Globus pallidus (tissue), 1 donor: ENCODE data around the gene SUSD1.
"Not testable (repeated sequence)": the region's sequence is repeated elsewhere in the genome, so short reads cannot be mapped to it uniquely, and the experiment has no call there.

Experiments
- DNase-seq: peaks from one replicate; pipeline ENCODE4 v3.0.0-alpha.2; 2015; ENCODE audit warnings: low spot score

Gene SUSD1

DNA sequence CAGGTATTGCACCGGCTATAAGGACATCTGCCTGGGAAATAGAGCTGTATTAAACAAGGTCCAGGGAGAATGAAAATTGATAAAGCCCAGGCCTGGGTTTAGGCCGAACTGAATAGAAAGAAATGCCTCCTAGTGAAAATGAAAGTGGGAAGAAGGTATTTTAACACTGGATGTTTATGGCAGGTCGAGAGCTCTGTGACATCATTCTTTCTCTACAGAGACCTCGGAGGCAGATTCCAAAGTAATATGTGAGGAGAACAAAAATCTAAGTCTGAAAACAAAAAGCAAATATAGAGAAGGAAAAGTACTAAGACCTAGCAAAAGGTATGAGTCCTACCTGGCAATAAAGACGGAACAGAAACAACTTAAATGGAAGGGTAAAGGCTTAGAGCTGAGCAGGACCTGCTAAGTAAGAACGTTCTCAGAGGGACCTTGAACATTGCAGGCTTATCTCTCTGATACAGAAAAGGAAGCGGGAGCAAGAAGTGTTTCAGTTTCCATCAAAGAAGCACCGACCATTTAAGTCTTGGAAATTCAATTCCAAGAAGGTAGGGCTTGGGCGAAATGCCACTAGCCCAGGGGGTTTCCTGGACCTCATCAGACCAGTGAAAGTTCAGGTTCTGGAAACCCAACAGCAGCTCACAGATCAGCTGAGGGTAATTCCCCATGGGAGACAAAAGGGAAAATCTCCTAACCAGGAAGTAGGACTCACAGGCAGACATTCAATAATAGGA is 80.0 kb downstream of the SUSD1 start:
- no peak for DNase-seq

DNA sequence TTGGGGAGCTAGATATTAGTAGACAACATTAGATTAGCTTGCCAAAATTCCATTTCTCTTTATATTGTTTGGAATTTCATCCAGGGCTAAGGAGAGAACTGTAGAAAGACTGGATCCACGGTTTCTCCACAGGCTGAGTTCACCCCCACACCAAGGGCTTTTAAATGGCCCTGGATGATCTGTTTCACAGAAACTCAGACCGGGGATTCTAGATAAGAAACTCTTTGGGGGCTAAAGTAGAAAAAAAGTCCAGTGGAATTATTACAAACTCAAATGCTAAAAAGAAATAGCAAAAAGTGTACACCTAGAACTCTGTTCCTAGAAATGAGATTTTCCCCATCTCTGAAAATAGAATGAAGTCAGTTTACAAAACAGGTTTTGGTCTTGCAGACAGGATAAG is 80.9 kb downstream of the SUSD1 start:
- no peak for DNase-seq

DNA sequence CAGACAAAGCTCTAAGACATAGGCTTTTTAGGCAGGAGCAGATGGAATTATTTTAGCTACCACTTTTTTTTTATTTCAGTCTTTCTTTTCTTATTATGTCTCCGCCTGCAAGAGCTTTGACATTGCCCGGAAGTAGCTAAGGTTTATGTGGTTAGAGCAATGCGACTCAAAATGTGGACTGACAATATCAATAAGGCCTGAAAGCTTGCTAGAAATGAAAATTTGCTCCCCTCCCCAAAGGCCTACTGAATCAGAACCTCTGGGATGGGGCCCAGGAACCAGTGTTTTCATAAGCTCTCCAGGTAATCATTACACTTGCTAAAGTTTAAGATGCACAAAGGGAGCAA is 81.3 kb downstream of the SUSD1 start:
- no peak for DNase-seq

DNA sequence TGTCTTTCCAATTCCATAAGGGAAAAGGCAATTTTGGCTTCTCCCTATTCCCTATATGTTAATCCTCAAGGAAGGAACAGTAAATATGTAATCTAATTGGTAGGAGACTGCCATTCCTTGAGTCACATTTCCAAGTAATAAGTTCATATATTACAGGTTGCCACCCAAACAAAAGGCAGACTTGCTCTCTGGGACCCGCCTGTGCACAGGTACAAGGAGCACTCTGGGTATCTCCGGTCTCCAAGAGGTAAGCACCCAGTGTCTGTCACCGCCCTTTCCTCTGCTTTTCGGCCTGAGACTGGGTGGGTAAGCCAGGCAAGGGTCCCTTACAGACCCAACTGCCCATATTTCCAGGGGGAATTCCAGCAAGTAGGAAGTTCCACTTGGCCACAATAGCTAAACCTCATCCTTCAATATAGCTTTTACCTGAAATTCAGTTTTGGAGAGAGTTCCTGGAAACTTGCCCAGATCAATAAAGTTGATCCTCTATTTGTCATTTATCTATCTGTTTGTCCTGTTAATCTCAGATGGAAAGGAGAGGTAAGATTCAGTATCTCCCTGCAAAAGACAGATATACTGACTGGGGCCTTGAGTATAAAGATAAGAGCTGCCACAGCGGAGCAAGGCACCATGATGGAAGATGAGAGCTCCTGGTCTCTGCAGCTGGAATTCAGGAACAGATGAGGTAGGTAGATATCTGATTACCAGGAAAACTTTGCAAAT is 81.8 kb downstream of the SUSD1 start:
- DNase-seq = no peak

DNA sequence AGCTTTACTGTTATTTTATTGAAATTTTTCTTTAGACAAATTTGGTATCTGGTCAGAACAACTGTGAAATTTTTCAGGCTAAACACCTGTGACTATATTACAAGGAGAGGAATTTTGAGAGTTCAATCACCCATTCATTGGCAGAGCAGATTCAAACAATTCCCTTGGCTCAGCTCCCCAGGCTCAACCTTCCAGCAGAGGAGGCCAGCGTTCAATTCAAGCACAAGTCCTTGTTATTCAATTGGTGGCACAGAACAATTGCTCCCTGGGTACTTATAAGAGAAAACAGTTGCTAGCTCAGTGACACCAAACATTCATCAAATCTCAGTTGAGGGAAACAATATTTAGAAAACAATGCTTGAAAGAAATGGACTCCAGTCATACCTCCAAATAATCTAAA is 83.3 kb downstream of the SUSD1 start:
- DNase-seq = peak; percentile 57

DNA sequence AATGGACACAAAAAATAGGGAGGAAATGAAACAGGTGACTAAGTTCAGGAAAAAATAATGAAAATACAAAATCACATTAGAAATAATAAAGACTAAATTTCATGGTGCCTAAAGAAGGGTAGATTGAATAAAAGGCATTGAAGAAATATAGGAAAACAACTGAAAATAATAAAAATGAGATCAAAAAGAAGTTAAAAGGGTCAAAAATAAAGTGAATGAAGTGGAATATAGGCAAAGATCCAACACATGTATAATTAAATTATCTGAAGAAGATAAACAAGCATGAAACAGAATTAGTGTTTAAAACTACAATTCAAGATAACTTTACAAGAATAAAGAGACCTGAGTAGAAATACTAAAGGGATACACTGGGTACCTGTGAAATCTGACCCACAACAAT is 87.6 kb downstream of the SUSD1 start:
- no peak for DNase-seq

DNA sequence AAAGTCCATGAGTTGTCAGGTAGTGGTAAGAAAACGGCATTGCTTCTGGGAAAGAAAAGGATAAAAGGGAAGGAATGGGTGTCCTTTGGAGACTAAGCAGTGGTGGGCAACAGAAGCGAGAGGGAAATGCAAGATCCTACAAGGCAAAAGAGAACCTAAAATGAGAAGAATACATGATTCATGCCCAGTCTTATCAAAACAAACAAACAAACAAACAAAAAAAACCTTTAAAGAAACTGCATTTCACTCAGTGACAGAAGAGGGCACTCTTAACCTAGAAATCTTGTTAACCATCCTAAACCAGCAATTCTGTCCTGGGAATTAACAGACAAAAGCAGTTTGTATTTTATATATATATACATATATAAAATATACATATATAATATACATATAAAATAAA is 88.5 kb downstream of the SUSD1 start:
- DNase-seq = peak; percentile 27

DNA sequence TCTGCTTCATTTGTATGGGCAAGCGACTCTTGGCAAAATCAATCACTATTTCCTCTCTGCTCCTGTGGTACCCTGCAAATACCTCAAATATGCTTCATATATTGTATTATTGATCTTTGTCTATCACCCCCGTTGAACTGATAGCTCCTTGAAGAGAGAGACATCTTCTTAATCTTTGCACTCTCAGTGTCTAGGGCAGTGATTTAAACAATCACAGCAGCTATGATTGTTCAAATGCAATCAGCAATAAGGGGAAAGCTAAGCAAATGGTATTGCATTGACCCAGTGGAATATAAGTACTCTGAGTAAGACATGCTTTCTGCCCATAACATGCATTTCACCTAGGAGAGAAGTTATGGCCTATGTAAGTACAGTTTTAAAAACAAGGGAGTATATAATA is 90.2 kb downstream of the SUSD1 start:
- no peak for DNase-seq

DNA sequence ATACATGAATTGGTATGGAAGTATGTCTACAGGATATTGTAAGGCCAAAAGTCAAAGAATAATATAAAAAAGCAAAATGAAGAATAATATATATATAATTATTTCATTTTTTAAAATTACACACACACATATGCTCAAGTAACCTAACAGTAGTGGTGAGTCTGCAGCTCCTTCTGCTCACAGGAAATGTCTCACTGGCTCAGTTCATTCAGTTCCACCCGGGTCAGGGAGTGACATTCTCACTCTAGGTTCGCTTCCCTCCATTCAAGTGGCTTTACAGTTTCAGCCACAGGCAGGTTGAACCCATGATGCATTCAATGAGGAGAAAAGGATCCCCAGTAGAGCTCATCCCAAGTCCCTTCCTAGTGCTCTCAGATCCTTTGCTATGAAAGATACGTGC is 90.8 kb downstream of the SUSD1 start:
- no peak for DNase-seq

DNA sequence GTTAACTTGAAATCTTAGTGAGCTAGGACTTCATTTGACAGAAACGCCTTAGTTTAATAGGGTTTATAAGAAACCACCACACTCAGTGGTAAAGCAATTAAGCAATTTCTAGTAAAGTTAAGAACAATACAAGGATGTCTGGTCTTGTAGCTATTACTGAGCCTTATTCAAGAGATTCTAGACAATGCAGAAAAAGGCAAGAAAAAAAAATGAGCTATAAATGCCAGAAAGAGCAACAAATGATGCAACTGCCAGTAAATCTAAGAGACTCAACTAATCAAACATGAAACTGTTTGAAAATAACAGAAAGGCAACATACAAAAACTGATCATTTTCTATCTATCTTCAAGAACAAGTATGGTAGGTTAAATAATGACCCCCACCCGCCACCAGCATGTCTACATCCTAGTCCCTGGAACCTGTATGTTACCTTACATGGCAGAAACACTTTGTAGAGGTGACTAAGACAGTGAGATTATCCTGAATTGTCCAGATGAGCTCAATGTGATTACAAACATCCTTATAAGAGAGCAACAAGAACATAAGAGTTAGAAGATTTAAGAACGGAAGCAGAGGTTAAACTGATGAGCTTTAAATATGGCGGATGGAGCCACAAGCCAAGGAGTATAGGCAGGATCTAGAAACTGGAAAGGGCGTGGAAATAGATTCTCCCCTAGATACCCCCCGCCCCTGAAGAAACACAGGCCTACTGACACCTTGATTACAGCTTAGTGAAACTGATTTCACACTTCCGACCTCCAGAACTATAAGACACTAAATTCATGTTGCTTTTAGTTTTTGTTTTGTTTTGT is 93.0 kb downstream of the SUSD1 start:
- DNase-seq = no peak

DNA sequence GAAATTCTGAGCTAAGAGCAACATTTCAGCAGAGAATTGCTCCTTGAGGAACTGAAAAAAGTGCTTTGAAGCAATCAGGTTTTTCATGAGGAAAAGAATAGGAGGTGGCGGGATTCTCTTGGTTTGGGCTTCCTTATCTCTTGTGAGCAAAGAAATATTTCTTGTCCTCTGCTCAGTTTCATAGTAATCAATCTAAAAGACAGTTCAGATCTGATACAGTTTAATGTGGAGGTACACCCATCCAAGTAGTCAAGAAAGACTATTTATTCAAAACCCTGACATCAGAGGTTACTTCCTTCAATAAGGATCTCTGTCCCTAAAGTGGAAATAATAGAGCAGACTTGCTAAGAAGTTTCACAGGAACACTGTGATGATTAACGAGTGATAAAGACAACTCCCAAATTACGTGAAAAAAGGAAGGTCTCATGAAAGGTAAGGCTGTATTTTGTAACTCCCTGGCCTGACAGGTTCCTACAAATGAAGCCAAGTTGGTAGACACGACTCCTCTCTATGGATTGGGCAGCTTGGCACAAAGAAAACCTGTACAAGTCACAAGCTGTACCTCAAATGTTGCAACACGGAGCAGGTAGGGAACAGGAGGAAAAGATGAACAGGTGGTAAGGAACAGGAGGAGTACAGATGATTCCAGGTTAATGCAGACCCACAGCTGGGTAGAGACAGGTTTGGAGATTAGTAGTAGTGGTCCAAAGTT is 94.1 kb downstream of the SUSD1 start:
- no peak for DNase-seq

DNA sequence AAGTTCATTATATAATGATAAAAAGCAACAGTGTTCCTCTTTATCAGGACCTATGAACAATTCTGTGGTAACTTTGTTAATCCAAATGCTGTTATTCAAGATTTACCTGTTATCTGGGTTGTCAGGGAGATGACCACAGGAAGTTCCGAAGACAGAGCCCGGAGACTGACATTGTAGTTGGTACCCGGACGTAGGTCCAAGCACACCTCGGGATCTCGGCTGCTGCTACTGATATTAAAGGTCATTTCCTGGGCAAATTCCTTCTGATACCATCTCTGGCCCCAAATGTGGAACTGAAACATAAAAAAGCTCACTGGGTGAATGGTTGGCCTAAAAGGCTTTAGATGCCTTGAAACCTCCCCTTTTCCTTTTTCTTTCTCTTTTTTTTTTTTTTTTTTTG is 96.7 kb downstream of the SUSD1 start:
- DNase-seq = no peak

DNA sequence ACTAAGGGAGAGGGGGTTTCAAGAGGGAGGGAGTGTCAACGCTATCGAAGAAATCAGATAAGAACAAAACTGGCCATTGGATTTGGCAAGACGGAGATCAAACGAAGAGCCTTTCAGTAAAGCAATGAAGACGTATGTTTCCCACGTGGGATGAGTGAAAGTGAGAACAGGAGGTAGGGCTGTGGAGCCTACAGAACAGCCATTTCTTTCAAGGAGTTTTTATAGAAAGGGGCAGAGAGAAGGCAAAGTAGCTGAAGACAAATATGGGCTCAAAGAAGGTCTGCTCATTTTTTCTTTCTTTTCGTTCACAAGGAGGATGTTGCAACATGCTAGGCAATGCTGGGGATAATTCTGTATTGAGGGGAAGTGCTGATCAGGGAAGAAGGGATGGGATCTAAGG is 98.3 kb downstream of the SUSD1 start:
- DNase-seq = no peak

DNA sequence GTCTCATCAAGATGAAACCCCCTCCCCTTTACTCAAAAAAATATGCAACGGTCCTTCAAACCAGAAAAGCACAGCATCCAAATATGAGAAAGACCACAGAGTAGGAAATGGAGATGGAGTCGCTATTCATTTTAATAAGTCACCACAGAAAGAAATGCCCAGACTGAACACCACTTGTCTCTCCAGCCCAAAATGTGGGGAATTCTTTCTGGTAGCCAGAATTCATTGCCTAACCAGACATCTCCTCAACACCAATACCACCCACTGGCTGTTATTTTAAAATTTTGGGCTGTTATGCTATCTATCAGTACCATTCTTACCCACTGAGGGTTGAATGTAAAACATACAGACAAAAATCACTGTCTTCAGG is 100.1 kb downstream of the SUSD1 start:
- no peak for DNase-seq

DNA sequence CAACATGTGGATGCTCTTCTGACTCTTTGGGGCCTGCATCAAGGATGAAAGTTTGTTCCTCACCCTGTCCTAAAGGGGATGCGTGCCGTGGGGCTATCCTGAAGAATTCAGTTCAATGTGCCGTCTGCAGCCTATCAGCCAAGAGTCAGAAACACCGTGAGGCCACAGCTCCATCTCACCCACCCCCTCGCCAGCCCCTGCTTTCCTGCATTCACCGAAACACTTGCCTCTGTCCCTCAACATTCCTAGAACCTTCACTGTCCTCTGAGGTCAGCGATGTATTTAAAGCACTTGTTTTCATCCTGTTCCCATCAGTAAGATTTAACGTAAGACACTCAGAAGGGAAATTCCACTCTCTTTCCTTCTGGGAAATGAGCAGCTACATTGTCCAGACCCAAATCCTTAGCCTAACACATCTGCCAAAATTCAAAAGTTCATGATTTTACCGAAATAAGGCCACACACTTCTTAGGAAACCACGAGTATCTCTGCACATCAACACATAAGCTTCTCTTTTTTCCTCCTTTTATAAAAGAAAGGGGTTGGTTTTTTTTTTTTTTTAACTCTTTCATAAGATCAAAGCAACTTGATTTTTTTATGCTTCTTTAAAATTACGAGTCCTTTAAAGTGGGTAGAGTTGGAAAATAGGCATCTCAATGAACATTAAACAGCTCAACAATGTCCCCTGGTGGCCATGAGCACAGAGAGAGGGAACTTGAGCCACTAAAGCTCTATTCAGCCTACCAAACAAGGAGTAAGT is 100.7 kb downstream of the SUSD1 start:
- peak; percentile 69 for DNase-seq

DNA sequence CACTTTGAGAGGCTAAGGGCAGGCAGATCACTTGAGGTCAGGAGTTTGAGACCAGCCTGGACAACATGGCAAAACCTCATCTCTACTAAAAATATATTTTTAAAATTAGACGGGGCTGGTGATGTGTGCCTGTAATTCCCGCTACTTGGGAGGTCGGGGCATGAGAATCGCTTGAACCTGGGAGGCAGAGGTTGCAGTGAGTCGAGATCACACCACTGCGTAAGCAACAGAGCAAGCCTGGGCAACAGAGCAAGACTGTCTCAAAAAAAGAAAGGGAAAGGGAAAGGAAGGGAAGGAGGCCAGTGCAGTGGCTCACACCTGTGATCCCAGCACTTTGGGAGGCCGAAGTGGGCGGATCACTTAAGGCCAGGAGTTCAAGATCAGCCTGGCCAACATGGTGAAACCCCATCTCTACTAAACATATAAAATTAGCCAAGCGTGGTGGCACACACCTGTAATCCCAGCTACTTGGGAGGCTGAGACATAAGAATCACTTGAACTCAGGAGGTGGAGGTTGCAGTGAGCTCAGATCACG is 101.4 kb downstream of the SUSD1 start:
- not testable (repeated sequence) for DNase-seq

DNA sequence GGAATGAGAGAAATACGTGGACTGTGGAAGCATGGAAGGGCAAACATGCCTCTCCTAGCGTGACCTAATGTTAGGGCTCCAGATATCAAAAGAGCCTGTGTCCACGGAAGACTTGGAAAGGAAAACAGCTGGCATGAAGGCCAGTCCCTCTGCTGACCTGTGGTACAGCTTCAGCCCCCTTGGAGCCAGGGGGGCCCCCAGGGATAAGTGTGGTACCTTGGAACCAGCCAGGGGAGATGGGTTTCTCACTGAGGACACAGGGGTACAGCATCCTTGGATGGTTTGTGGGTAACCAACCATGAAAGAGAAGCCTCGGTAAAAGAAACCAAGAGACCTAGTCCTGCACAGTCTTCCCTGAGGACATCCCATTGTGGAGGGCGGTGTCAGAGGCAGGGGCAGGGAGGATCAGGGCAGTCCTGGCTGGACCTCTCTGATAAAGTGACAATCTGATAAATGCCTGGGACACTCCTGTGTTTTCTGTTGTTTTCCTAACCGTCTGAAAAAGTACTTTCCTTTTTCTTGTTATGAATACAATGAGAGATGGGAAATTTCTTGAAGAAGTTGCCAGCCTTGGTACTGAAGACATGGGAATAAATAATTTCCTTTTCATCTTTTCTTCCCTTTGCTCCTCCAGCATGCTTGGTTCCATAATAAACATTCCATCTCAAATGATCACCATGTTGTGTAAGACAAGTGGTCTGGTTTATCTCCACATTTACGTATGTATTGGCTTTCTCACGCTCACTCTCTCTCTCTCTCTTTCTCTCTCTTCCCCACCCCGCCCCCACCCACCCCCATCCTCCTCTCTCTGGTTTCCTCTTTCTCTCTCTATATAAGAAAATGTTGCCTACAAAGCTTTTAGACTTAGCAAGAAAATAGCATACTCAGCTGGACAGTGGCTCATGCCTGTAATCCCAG is 102.1 kb downstream of the SUSD1 start:
- no peak for DNase-seq

DNA sequence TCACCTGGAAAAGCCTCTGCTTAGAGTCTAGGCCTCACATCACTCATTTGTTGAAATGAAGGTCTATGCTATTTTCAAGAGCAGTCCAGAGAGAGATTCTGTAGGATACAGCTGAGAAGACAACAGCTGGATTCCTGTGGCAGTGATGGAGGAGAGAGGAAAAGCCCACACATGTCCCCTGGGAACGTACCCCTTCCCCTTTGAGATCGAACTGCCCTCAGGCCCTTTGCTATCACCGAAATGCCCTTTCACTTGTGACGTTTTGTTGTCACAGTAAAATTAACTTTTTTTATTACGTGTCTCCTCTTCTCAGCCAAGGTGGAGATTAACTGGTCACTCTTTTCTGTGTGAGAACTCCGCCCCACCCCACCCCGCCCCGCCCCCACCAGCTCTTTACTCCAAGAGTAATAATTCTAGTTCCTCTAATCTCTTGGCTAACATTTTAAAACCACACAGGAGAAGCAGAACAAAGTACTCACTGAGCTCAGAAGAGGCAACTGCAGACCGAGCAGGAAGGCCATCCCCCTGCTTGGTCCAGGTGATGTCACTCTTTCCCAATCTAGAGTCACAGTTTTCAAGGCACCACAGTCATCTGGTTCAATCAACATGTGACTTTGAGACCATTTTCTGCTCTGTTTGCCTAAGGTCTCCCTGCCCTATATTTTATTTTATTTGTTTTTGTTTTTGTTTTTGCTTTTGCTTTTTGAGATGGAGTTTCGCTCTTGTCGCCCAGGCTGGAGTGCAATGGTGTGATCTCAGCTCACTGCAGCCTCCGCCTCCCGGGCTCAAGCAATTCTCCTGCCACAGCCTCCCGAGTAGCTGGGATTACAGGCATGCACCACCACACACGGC is 105.6 kb downstream of the SUSD1 start:
- no peak for DNase-seq

DNA sequence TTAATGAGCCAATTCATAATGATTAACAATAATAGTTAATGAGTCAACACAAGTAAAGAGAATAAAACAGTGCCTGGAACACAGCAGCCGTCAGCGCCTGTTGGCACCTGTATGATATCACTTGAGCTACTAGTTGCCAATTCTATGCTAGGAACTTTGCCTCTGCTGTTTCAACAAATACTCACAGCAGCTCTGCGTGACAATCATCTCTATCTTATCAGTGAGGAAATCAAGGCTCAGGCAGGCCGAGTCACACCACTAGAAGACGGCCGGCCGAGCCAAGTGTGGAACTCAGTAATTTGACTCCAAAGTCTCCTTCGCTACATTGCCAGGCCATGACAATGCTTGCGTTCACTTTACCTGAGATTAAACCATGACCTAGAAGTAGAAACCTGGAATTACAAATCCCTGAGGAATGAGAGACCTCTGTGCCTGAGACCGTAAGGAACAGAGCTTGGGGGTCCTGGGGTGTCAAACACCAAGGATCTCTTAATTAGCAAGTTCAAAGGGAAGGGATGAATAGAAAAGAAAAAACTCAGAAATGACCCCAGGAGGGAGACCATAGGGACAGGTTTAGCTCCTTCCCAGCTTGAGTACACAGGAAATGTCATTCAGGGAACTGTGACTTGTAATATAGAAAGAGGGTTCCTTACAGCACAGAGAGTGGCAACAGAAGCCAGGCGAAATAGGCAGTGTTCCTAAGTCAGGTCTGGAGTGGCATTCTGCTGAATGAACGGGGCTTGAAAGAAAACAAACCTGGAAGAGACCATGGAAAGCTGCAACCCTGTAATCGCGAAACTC is 109.1 kb downstream of the SUSD1 start:
- no peak for DNase-seq
